ENCODE results near the gene JMJD6.

- no peak for TF ChIP-seq EZH2phosphoT487 (IDR thresholded peaks at IDR 0.05; ENCODE audit: borderline replicate concordance, low read depth, low read length)
- no peak for TF ChIP-seq CTCF (conservative IDR thresholded peaks at IDR 0.05; ENCODE audit: low read length)
Observed at GRCh38 chr17:76733618-76733957, 7.2 kb upstream of the JMJD6 start.
